CD4-positive, alpha-beta T cell (primary cell): ENCODE data around the gene CHKA. TPM values are rescaled to one million over a fixed set of nuclear protein-coding genes. Genes with fewer than 3 reads are reported as not detected.

Experiments
- ATAC-seq: fragments of 200-7000 bp; cut with Tn5 transposase; one replicate; pipeline ENCODE4 v1.10.0; 2022; ENCODE audit warnings: mild to moderate bottlenecking; ENCODE audit not compliant: poor library complexity
- CTCF ChIA-PET: fragments of 350-600 bp; sonication (Branson Sonifier 250); formaldehyde crosslinking; loops from one replicate; lab custom pipeline; 2021; ENCODE audit warnings: antibody characterized with exemption, inconsistent platforms; lab: Charles Lee
- POLR2A ChIA-PET: fragments of 350-600 bp; sonication (Branson Sonifier 250); formaldehyde crosslinking; loops from one replicate; lab custom pipeline; 2021; ENCODE audit warnings: antibody characterized with exemption, inconsistent platforms; lab: Charles Lee
- DNase-seq, 14 experiments: peaks; one replicate each; pipeline ENCODE4 v3.0.0-alpha.2; 2013 to 2020; ENCODE audit warnings: mixed read lengths in 2 of 14
- H3K27ac ChIP-seq, 2 donors: one replicate each; pipeline versions ENCODE4 v1.5.1 to v1.7.0; 2013; ENCODE audit warnings: low read length in 2 of 2, low read depth in 1 of 2, mild to moderate bottlenecking in 1 of 2
- H3K27me3 ChIP-seq, 2 experiments: 1 replicate in 1 of 2; 2 replicates in 1 of 2; pipeline versions ENCODE4 v1.6.1 to v1.7.0; 2013; ENCODE audit warnings: low read length in 2 of 2, control low read depth in 1 of 2, mild to moderate bottlenecking in 1 of 2, moderate library complexity in 1 of 2; ENCODE audit not compliant: insufficient read depth in 2 of 2, control insufficient read depth in 1 of 2
- H3K36me3 ChIP-seq: one replicate; pipeline ENCODE4 v1.6.1; 2013; ENCODE audit warnings: low read length, control low read depth; ENCODE audit not compliant: insufficient read depth
- H3K4me1 ChIP-seq: one replicate; pipeline ENCODE4 v1.6.1; 2013; ENCODE audit warnings: low read length, control low read depth; ENCODE audit not compliant: insufficient read depth
- H3K4me3 ChIP-seq: one replicate; pipeline ENCODE4 v1.5.1; 2013; ENCODE audit warnings: mild to moderate bottlenecking, low read length, moderate library complexity
- H3K9me3 ChIP-seq, 2 experiments: 1 replicate in 1 of 2; 2 replicates in 1 of 2; pipeline versions ENCODE4 v1.6.1 to v1.7.0; 2013; ENCODE audit warnings: low read length in 2 of 2, mild to moderate bottlenecking in 2 of 2, control low read depth in 1 of 2, moderate library complexity in 1 of 2; ENCODE audit not compliant: control insufficient read depth in 1 of 2, insufficient read depth in 1 of 2
- H3K27ac Mint-ChIP-seq: one replicate; pipeline ENCODE4 v1.8.0; 2020; ENCODE audit warnings: mixed read lengths
- H3K27me3 Mint-ChIP-seq: one replicate; pipeline ENCODE4 v1.8.0; 2021; ENCODE audit warnings: mixed read lengths
- H3K36me3 Mint-ChIP-seq: one replicate; pipeline ENCODE4 v1.8.0; 2021; ENCODE audit warnings: low read depth, mixed read lengths
- H3K4me1 Mint-ChIP-seq: one replicate; pipeline ENCODE4 v1.8.0; 2021; ENCODE audit warnings: low read depth, mixed read lengths
- H3K4me3 Mint-ChIP-seq: one replicate; pipeline ENCODE4 v1.8.0; 2020; ENCODE audit warnings: mild to moderate bottlenecking, mixed read lengths
- H3K9me3 Mint-ChIP-seq: one replicate; pipeline ENCODE4 v1.8.0; 2020; ENCODE audit warnings: mixed read lengths
- CTCF ChIP-seq: fragments of 200-600 bp; IDR thresholded peaks from one replicate; pipeline ENCODE4 v1.8.0; 2022; ENCODE audit warnings: antibody characterized with exemption, mild to moderate bottlenecking
- intact Hi-C, 2 experiments: fragments of 100-400 bp; cut with DNase I in 1 of 2; cut with micrococcal nuclease in 1 of 2; formaldehyde crosslinking; loops; one replicate each; pipeline versions ENCODE4 v1.15.1 to v1.9.0; 2023 to 2025; cut with DNase I, micrococcal nuclease
- total RNA-seq, 174 experiments: library from RNA in 2 of 174; stranded (reverse) in 2 of 174; gene quantifications; one replicate each; pipeline ENCODE4 v1.2.3 and lab custom pipeline; 2021 to 2026

The CHKA gene
- total RNA-seq, 2 experiments from 2014 or later: 30.1 to 31.4 TPM

GRCh38 chr11:68039526-68040086 is 81.6 kb downstream of the CHKA start:
- ChIA-PET POLR2A (interaction anchor here (0.9 to 3.1 kb wide), 4 partner anchors 9 to 34 kb away, joined by 3 to 21 read pairs (median 6); partner anchors contain the start of gene NDUFS8), CTCF (interaction anchor here (0.6 to 0.9 kb wide), 2 partner anchors 110 to 170 kb away, joined by 3 to 4 read pairs; no protein-coding TSS in a partner anchor)
- H3K36me3 Mint-ChIP-seq: peaks cover 9% of the 10 kb centered on the region
- Histone ChIP-seq H3K4me3 (peak overlapping the region; percentile 96), H3K4me1 (peaks cover 66% of the 10 kb centered on the region), H3K27ac (peak overlapping the region; percentile 77 to 82), H3K27me3 (no peaks in the 10 kb centered on the region), H3K36me3 (peaks cover 37% of the 10 kb centered on the region), H3K9me3 (no peaks in the 10 kb centered on the region)
- H3K4me1 Mint-ChIP-seq: peaks cover 29% of the 10 kb centered on the region
- peak overlapping the region; percentile 89 for H3K4me3 Mint-ChIP-seq
- H3K27me3 Mint-ChIP-seq: no peaks in the 10 kb centered on the region
- DNase-seq: peak in 3 of 14 experiments; percentile 14 to 49 (median 33)
- ATAC-seq: no peak
- no peak for TF ChIP-seq CTCF
- H3K27ac Mint-ChIP-seq: peak overlapping the region; percentile 92
- no peaks in the 10 kb centered on the region for H3K9me3 Mint-ChIP-seq
- intact Hi-C loops: loop anchor here (1.0 to 5.0 kb wide), 2 partner anchors 9 to 423 kb away; partner anchors contain the start of genes NDUFS8 (in 1 of the 2) and PPP6R3 (in 1 of the 2)

- Mint-ChIP-seq H3K27ac (peak within 1 kb of the TSS; percentile 92), H3K9me3 (no peaks in the 10 kb centered on the region), H3K4me1 (peaks cover 29% of the 10 kb centered on the region), H3K4me3 (peak within 1 kb of the TSS; percentile 89), H3K36me3 (peaks cover 9% of the 10 kb centered on the region), H3K27me3 (no peaks in the 10 kb centered on the region)
- Histone ChIP-seq H3K27ac (peak within 1 kb of the TSS; percentile 77 to 82), H3K4me1 (peaks cover 66% of the 10 kb centered on the region), H3K36me3 (peaks cover 36% of the 10 kb centered on the region), H3K4me3 (peak within 1 kb of the TSS; percentile 96), H3K27me3 (no peaks in the 10 kb centered on the region), H3K9me3 (no peaks in the 10 kb centered on the region)
- no peak for TF ChIP-seq CTCF
- ChIA-PET CTCF (interaction anchor here (0.9 kb wide), 1 partner anchor 171 kb away, joined by 4 read pairs; no protein-coding TSS in a partner anchor), POLR2A (interaction anchor here (0.9 to 1.7 kb wide), 3 partner anchors 9 to 34 kb away, joined by 3 to 9 read pairs (median 3); partner anchors contain the start of gene NDUFS8)
- intact Hi-C loops: loop anchor here (1.0 to 5.0 kb wide), 2 partner anchors 9 to 423 kb away; partner anchors contain the start of genes NDUFS8 (in 1 of the 2) and PPP6R3 (in 1 of the 2)
- DNase-seq (peak in 12 of 14 experiments; percentile 12 to 79 (median 56)), ATAC-seq (peak; percentile 55)
These were observed 82.3 kb downstream of the CHKA start, which contains the start of gene TCIRG1 for GRCh38 chr11:68038718-68039525. Gene TCIRG1, plus strand, starts transcription at chr11:68039025. Its CDS starts 2,247 bp downstream, at chr11:68041272.

- Mint-ChIP-seq H3K4me3 (peak overlapping the region; percentile 89), H3K9me3 (no peaks in the 10 kb centered on the region), H3K27me3 (no peaks in the 10 kb centered on the region), H3K36me3 (peaks cover 9% of the 10 kb centered on the region), H3K4me1 (peaks cover 29% of the 10 kb centered on the region), H3K27ac (no peak overlapping the region)
- Histone ChIP-seq H3K27me3 (no peaks in the 10 kb centered on the region), H3K4me3 (peak overlapping the region; percentile 96), H3K9me3 (no peaks in the 10 kb centered on the region), H3K4me1 (peaks cover 70% of the 10 kb centered on the region), H3K27ac (peak overlapping the region; percentile 77 to 82), H3K36me3 (peaks cover 36% of the 10 kb centered on the region)
- CTCF ChIA-PET: interaction anchor here (0.9 kb wide), 1 partner anchor 171 kb away, joined by 4 read pairs; no protein-coding TSS in a partner anchor
- TF ChIP-seq CTCF: no peak
- ATAC-seq (no peak), DNase-seq (no peak)
- intact Hi-C loops: loop anchor here in 1 of 2 experiments (5.0 kb wide), 1 partner anchor 424 kb away; the partner anchor contains the start of gene PPP6R3
- POLR2A ChIA-PET: interaction anchor here (0.6 to 1.7 kb wide), 3 partner anchors 8 to 169 kb away, joined by 3 to 9 read pairs (median 3); partner anchors contain the start of gene NDUFS8
These were observed 82.9 kb downstream of the CHKA start for GRCh38 chr11:68038226-68038717.
